ENCODE results near the gene TRIM65. TPM values are rescaled to one million over a fixed set of nuclear protein-coding genes. Genes with fewer than 3 reads are reported as not detected.
"Not testable (repeated sequence)": the region's sequence is repeated elsewhere in the genome, so short reads cannot be mapped to it uniquely, and the experiment has no call there.

The TRIM65 gene
- total RNA-seq, 1 donor from 2014 or later: 14.7 TPM

GRCh38 chr17:75895370-75896155 lies 1.2 kb downstream of the TRIM65 start:
- no peak for DNase-seq (ENCODE audit: low read depth)

- no peak for DNase-seq (ENCODE audit: low read depth)
These were observed 2.6 kb downstream of the TRIM65 start for GRCh38 chr17:75894049-75894733.

GRCh38 chr17:75893305-75894048 lies 3.3 kb downstream of the TRIM65 start:
- DNase-seq (ENCODE audit: low read depth): no peak

GRCh38 chr17:75892556-75893224 lies 4.1 kb downstream of the TRIM65 start:
- DNase-seq (ENCODE audit: low read depth): no peak

- no peak for DNase-seq (ENCODE audit: low read depth)
These were observed 4.9 kb downstream of the TRIM65 start for GRCh38 chr17:75891605-75892555.

- DNase-seq (ENCODE audit: low read depth): no peak
These were observed 5.6 kb downstream of the TRIM65 start for GRCh38 chr17:75891022-75891604.

- DNase-seq (ENCODE audit: low read depth): peak; percentile 12
These were observed 7.3 kb downstream of the TRIM65 start for GRCh38 chr17:75889454-75889853.

- no peak for DNase-seq (ENCODE audit: low read depth)
These were observed 8.3 kb downstream of the TRIM65 start for GRCh38 chr17:75888484-75888883.

- DNase-seq (ENCODE audit: low read depth): not testable (repeated sequence)
These were observed 10.9 kb downstream of the TRIM65 start for GRCh38 chr17:75885860-75886259.

- no peak for DNase-seq (ENCODE audit: low read depth)
These were observed 11.3 kb downstream of the TRIM65 start for GRCh38 chr17:75885431-75885830.

- DNase-seq (ENCODE audit: low read depth): no peak
These were observed 14.9 kb downstream of the TRIM65 start for GRCh38 chr17:75881678-75882454.

- DNase-seq (ENCODE audit: low read depth): no peak
These were observed 16.5 kb downstream of the TRIM65 start for GRCh38 chr17:75880266-75880665.

GRCh38 chr17:75878174-75878998 lies 18.4 kb downstream of the TRIM65 start, which contains the start of gene TRIM47:
TRIM47 (minus strand) TSS chr17:75878581; CDS start chr17:75878548, 33 bp downstream.
- peak; percentile 33 for DNase-seq (ENCODE audit: low read depth)

GRCh38 chr17:75877752-75878173 lies 19.0 kb downstream of the TRIM65 start:
- DNase-seq (ENCODE audit: low read depth): no peak

GRCh38 chr17:75876938-75877751 lies 19.6 kb downstream of the TRIM65 start:
- peak; percentile 94 for DNase-seq (ENCODE audit: low read depth)

- peak; percentile 28 for DNase-seq (ENCODE audit: low read depth)
These were observed 20.4 kb downstream of the TRIM65 start for GRCh38 chr17:75876190-75876937.

GRCh38 chr17:75875940-75876189 lies 20.9 kb downstream of the TRIM65 start:
- peak; percentile 82 for DNase-seq (ENCODE audit: low read depth)

All from renal cortical epithelial cell (primary cell).